WTC11 (cell line): Measurements from ENCODE around the gene DYRK3. TPM values are rescaled to one million over a fixed set of nuclear protein-coding genes. Genes with fewer than 3 reads are reported as not detected.
A peak's percentile ranks its signal among the peaks of the same experiment; 100 is the strongest.

Experiments used
- ATF1 ChIP-seq: sonication (generic); formaldehyde crosslinking; IDR thresholded peaks from 2 replicates; pipeline ENCODE4 v1.8.1; 2023; ENCODE audit warnings: mild to moderate bottlenecking, moderate library complexity, missing genetic modification reagents
- ATF6 ChIP-seq: sonication (generic); formaldehyde crosslinking; IDR thresholded peaks from 2 replicates; pipeline ENCODE4 v1.8.1; 2023; ENCODE audit warnings: mild to moderate bottlenecking, missing genetic modification reagents
- CBFB ChIP-seq: sonication (generic); formaldehyde crosslinking; IDR thresholded peaks from 2 replicates; pipeline ENCODE4 v1.8.1; 2022; ENCODE audit warnings: mild to moderate bottlenecking, low read depth, missing genetic modification reagents
- CDX4 ChIP-seq: fragments of 250-450 bp; sonication (Bioruptor Pico); IDR thresholded peaks from 2 replicates; pipeline ENCODE4 v1.9.0; 2021; ENCODE audit warnings: moderate library complexity, mild to moderate bottlenecking, inconsistent platforms, borderline replicate concordance
- CREB1 ChIP-seq: sonication (generic); formaldehyde crosslinking; IDR thresholded peaks from 2 replicates; pipeline ENCODE4 v1.8.0; 2023; ENCODE audit warnings: mild to moderate bottlenecking, missing genetic modification reagents
- CREM ChIP-seq: sonication (generic); formaldehyde crosslinking; IDR thresholded peaks from 2 replicates; pipeline ENCODE4 v1.8.1; 2022; ENCODE audit warnings: mild to moderate bottlenecking, missing genetic modification reagents, moderate library complexity
- E2F5 ChIP-seq: sonication (generic); formaldehyde crosslinking; IDR thresholded peaks from 2 replicates; pipeline ENCODE4 v1.8.1; 2022; ENCODE audit warnings: mild to moderate bottlenecking, moderate library complexity, missing genetic modification reagents
- FOXJ3 ChIP-seq: sonication (generic); formaldehyde crosslinking; IDR thresholded peaks from 2 replicates; pipeline ENCODE4 v1.9.0; 2021; ENCODE audit warnings: missing genetic modification reagents, mild to moderate bottlenecking, borderline replicate concordance
- FOXP1 ChIP-seq: sonication (generic); formaldehyde crosslinking; IDR thresholded peaks from 2 replicates; pipeline ENCODE4 v1.8.0; 2022; ENCODE audit warnings: missing genetic modification reagents, mild to moderate bottlenecking, moderate library complexity, borderline replicate concordance
- JAZF1 ChIP-seq: fragments of 250-450 bp; sonication (Bioruptor Pico); IDR thresholded peaks from 2 replicates; pipeline ENCODE4 v1.9.0; 2021; ENCODE audit warnings: moderate library complexity, mild to moderate bottlenecking, inconsistent platforms
- JUN ChIP-seq: sonication (generic); formaldehyde crosslinking; IDR thresholded peaks from 2 replicates; pipeline ENCODE4 v1.8.0; 2023; ENCODE audit warnings: mild to moderate bottlenecking, missing genetic modification reagents
- MYBL2 ChIP-seq: sonication (generic); formaldehyde crosslinking; IDR thresholded peaks from 2 replicates; pipeline ENCODE4 v1.8.1; 2023; ENCODE audit warnings: mild to moderate bottlenecking, moderate library complexity, missing genetic modification reagents
- NFATC4 ChIP-seq: fragments of 250-450 bp; sonication (Bioruptor Pico); IDR thresholded peaks from 2 replicates; pipeline ENCODE4 v1.9.0; 2021; ENCODE audit warnings: mild to moderate bottlenecking
- NFE2L1 ChIP-seq: sonication (generic); formaldehyde crosslinking; IDR thresholded peaks from 2 replicates; pipeline ENCODE4 v1.8.1; 2023; ENCODE audit warnings: missing genetic modification reagents
- NFYB ChIP-seq: sonication (generic); formaldehyde crosslinking; conservative IDR thresholded peaks from 2 replicates; pipeline ENCODE4 v1.8.0; 2022; ENCODE audit warnings: low read depth, missing genetic modification reagents
- OVOL2 ChIP-seq: fragments of 250-450 bp; sonication (Bioruptor Pico); IDR thresholded peaks from 2 replicates; pipeline ENCODE4 v1.9.0; 2021; ENCODE audit warnings: mild to moderate bottlenecking, borderline replicate concordance
- SMAD3 ChIP-seq: sonication (generic); formaldehyde crosslinking; IDR thresholded peaks from 2 replicates; pipeline ENCODE4 v1.8.0; 2022; ENCODE audit warnings: missing genetic modification reagents, mild to moderate bottlenecking, borderline replicate concordance
- SMAD4 ChIP-seq: sonication (generic); formaldehyde crosslinking; IDR thresholded peaks from 2 replicates; pipeline ENCODE4 v1.8.0; 2022; ENCODE audit warnings: mild to moderate bottlenecking, missing genetic modification reagents
- TEAD4 ChIP-seq: sonication (generic); formaldehyde crosslinking; IDR thresholded peaks from 2 replicates; pipeline ENCODE4 v1.8.0; 2022; ENCODE audit warnings: mild to moderate bottlenecking, missing genetic modification reagents
- ZNF138 ChIP-seq: sonication (generic); formaldehyde crosslinking; conservative IDR thresholded peaks from 2 replicates; pipeline ENCODE4 v1.8.1; 2022; ENCODE audit warnings: mild to moderate bottlenecking, moderate library complexity, missing genetic modification reagents
- ZNF263 ChIP-seq: sonication (generic); formaldehyde crosslinking; IDR thresholded peaks from 2 replicates; pipeline ENCODE4 v1.8.1; 2022; ENCODE audit warnings: low read depth, mild to moderate bottlenecking, moderate library complexity, missing genetic modification reagents
- ZNF317 ChIP-seq: sonication (generic); formaldehyde crosslinking; IDR thresholded peaks from 2 replicates; pipeline ENCODE4 v1.8.1; 2023; ENCODE audit warnings: low read depth, mild to moderate bottlenecking, moderate library complexity, missing genetic modification reagents, borderline replicate concordance
- ZNF396 ChIP-seq: fragments of 250-450 bp; sonication (Bioruptor Pico); IDR thresholded peaks from 2 replicates; pipeline ENCODE4 v1.8.0; 2021; ENCODE audit warnings: mild to moderate bottlenecking, moderate library complexity, borderline replicate concordance
- ZNF671 ChIP-seq: fragments of 250-450 bp; sonication (Bioruptor Pico); IDR thresholded peaks from 2 replicates; pipeline ENCODE4 v1.8.0; 2021; ENCODE audit warnings: mild to moderate bottlenecking
- total RNA-seq: library from RNA; stranded (reverse); gene quantifications from 3 replicates; pipeline ENCODE4 v1.2.3, GENCODE V29; 2021
- TF ChIP-seq, protein P1 (sequence below): fragments of 250-450 bp; sonication (Bioruptor Pico); IDR thresholded peaks from 2 replicates; pipeline ENCODE4 v2.1.2; 2022; ENCODE audit warnings: mild to moderate bottlenecking, moderate library complexity
- TF ChIP-seq, protein P2 (sequence below): sonication (generic); formaldehyde crosslinking; IDR thresholded peaks from 2 replicates; pipeline ENCODE4 v1.8.1; 2023; ENCODE audit warnings: mild to moderate bottlenecking, moderate library complexity, missing genetic modification reagents
- TF ChIP-seq, protein P3 (sequence below): sonication (generic); formaldehyde crosslinking; IDR thresholded peaks from 2 replicates; pipeline ENCODE4 v1.8.0; 2023; ENCODE audit warnings: mild to moderate bottlenecking, missing genetic modification reagents
- TF ChIP-seq, protein P4 (sequence below): sonication (generic); formaldehyde crosslinking; IDR thresholded peaks from 2 replicates; pipeline ENCODE4 v1.8.1; 2022; ENCODE audit warnings: low read depth, missing genetic modification reagents, borderline replicate concordance

DYRK3 gene
- total RNA-seq, 1 experiment from 2014 or later = 7.8 TPM

DNA sequence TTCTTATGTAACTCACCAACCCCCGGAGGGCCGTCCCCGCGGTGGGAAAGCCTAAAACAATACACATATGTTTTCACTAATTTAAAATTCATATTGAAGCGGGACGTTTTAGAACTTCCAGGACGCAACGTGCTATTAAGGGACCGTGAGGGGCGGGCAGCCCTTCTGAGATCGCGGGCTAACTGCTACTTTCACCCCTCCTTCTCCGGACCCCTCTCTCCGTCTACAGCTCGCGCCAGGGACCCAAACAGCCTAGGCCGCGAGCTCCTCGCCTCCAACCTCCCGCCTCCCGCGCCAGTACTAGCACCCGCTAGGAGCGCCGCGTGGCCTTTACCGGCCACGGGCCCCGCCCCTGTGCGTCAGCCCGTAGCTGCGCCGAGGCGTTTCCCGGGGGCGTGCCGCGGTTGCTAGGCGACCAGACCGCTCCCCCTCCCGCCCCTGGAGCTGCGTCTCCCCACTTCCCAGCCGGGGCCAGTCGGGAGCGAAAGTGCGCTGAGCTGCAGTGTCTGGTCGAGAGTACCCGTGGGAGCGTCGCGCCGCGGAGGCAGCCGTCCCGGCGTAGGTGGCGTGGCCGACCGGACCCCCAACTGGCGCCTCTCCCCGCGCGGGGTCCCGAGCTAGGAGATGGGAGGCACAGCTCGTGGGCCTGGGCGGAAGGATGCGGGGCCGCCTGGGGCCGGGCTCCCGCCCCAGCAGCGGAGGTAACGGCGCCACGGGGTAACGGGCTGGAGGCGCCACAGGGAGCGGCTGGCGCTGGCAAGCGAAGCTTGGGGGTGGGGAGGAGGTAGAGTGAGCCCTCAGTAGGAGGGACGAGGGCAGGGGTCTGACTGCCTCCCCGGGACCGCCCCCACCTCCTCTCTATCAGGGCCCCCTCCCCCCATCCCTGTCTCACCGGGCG is at the start of gene DYRK3 (continued):
- peak; percentile 28; the same call in 1 of the 2 replicates for TF ChIP-seq ATF1 (CRISPR knock-in tag)
- TF ChIP-seq NFATC4 (CRISPR knock-in tag) = no peak
- no peak for TF ChIP-seq ZNF263
- TF ChIP-seq NFYB = 0 out of 2 replicates have a peak, but pooled peaks have one; percentile 8
- no peak for TF ChIP-seq CBFB (CRISPR knock-in tag)
- TF ChIP-seq CREB1 (CRISPR knock-in tag) = peak; percentile 65; the same call in 1 of the 2 replicates
- no peak for TF ChIP-seq FOXJ3 (CRISPR knock-in tag)
- TF ChIP-seq, protein P1, sequence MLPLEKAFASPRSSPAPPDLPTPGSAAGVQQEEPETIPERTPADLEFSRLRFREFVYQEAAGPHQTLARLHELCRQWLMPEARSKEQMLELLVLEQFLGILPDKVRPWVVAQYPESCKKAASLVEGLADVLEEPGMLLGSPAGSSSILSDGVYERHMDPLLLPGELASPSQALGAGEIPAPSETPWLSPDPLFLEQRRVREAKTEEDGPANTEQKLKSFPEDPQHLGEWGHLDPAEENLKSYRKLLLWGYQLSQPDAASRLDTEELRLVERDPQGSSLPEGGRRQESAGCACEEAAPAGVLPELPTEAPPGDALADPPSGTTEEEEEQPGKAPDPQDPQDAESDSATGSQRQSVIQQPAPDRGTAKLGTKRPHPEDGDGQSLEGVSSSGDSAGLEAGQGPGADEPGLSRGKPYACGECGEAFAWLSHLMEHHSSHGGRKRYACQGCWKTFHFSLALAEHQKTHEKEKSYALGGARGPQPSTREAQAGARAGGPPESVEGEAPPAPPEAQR = no peak
- TF ChIP-seq, protein P2, sequence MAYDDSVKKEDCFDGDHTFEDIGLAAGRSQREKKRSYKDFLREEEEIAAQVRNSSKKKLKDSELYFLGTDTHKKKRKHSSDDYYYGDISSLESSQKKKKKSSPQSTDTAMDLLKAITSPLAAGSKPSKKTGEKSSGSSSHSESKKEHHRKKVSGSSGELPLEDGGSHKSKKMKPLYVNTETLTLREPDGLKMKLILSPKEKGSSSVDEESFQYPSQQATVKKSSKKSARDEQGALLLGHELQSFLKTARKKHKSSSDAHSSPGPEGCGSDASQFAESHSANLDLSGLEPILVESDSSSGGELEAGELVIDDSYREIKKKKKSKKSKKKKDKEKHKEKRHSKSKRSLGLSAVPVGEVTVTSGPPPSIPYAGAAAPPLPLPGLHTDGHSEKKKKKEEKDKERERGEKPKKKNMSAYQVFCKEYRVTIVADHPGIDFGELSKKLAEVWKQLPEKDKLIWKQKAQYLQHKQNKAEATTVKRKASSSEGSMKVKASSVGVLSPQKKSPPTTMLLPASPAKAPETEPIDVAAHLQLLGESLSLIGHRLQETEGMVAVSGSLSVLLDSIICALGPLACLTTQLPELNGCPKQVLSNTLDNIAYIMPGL = peak; percentile 83
- peak; percentile 94 for TF ChIP-seq E2F5
- no peak for TF ChIP-seq ZNF396
- no peak for TF ChIP-seq ZNF317 (CRISPR knock-in tag)
- 0 out of 2 replicates have a peak, but pooled peaks have one; percentile 35 for TF ChIP-seq CREM (CRISPR knock-in tag)
- 0 out of 2 replicates have a peak, but pooled peaks have one; percentile 73 for TF ChIP-seq ATF6 (CRISPR knock-in tag)
- no peak for TF ChIP-seq JAZF1 (CRISPR knock-in tag)
- no peak for TF ChIP-seq SMAD4
- TF ChIP-seq ZNF671 (CRISPR knock-in tag) = no peak
- TF ChIP-seq MYBL2 (CRISPR knock-in tag) = peak; percentile 79
- TF ChIP-seq, protein P3, sequence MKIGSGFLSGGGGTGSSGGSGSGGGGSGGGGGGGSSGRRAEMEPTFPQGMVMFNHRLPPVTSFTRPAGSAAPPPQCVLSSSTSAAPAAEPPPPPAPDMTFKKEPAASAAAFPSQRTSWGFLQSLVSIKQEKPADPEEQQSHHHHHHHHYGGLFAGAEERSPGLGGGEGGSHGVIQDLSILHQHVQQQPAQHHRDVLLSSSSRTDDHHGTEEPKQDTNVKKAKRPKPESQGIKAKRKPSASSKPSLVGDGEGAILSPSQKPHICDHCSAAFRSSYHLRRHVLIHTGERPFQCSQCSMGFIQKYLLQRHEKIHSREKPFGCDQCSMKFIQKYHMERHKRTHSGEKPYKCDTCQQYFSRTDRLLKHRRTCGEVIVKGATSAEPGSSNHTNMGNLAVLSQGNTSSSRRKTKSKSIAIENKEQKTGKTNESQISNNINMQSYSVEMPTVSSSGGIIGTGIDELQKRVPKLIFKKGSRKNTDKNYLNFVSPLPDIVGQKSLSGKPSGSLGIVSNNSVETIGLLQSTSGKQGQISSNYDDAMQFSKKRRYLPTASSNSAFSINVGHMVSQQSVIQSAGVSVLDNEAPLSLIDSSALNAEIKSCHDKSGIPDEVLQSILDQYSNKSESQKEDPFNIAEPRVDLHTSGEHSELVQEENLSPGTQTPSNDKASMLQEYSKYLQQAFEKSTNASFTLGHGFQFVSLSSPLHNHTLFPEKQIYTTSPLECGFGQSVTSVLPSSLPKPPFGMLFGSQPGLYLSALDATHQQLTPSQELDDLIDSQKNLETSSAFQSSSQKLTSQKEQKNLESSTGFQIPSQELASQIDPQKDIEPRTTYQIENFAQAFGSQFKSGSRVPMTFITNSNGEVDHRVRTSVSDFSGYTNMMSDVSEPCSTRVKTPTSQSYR = peak; percentile 10
- TF ChIP-seq OVOL2 (CRISPR knock-in tag) = no peak
- TF ChIP-seq, protein P4, sequence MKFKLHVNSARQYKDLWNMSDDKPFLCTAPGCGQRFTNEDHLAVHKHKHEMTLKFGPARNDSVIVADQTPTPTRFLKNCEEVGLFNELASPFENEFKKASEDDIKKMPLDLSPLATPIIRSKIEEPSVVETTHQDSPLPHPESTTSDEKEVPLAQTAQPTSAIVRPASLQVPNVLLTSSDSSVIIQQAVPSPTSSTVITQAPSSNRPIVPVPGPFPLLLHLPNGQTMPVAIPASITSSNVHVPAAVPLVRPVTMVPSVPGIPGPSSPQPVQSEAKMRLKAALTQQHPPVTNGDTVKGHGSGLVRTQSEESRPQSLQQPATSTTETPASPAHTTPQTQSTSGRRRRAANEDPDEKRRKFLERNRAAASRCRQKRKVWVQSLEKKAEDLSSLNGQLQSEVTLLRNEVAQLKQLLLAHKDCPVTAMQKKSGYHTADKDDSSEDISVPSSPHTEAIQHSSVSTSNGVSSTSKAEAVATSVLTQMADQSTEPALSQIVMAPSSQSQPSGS (CRISPR knock-in tag) = no peak
- TF ChIP-seq NFE2L1 (CRISPR knock-in tag) = no peak
- no peak for TF ChIP-seq ZNF138 (CRISPR knock-in tag)
- no peak for TF ChIP-seq JUN (CRISPR knock-in tag)
- no peak for TF ChIP-seq CDX4
- peak; percentile 58; the same call in 1 of the 2 replicates for TF ChIP-seq FOXP1 (CRISPR knock-in tag)
- TF ChIP-seq SMAD3 = no peak; the same call in 1 of the 2 replicates
- TF ChIP-seq TEAD4 (CRISPR knock-in tag) = no peak
